GM18520 (cell line): ENCODE measurements around the gene AGAP1.

Experiments used
- ATAC-seq: cut with Tn5 transposase; IDR thresholded peaks from one replicate; pipeline ENCODE4 v1.9.1; 2021; ENCODE audit not compliant: unreplicated experiment

The AGAP1 gene

DNA sequence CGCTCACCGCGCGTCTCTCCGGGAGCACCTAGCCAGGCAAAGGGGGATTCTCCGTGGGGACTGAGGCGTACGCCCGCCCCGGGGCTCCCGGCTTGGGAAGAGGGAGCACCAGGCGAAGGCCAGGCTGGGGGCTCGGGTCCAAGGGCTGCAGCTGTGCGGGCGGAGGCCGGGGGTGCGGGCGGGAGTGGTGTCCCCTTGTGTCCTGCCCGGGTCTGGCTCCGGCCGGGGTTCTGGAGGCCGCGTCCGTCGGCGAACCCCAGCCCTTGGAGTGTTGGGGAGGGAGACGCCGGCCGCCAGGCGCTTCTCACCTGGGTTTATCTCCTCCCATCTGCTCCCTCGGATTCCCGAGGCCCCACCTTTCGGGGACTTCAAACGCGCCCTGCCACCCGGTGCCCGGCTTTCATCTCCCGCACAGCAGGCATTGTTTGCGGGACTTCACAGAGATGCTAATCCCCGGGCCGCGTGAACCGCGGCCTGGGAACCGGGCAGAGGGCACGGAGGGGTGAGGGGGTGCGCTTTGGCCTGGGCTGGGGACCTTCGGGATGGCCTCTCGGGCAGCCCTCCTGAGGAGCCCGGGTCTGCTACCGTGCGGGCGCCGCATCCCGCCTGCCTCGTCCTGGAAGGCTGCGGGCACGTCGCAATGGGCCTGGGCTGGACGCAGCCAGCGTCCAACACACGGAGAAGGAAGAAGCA is 679.3 kb downstream of the AGAP1 start:
- ATAC-seq, result no peak

DNA sequence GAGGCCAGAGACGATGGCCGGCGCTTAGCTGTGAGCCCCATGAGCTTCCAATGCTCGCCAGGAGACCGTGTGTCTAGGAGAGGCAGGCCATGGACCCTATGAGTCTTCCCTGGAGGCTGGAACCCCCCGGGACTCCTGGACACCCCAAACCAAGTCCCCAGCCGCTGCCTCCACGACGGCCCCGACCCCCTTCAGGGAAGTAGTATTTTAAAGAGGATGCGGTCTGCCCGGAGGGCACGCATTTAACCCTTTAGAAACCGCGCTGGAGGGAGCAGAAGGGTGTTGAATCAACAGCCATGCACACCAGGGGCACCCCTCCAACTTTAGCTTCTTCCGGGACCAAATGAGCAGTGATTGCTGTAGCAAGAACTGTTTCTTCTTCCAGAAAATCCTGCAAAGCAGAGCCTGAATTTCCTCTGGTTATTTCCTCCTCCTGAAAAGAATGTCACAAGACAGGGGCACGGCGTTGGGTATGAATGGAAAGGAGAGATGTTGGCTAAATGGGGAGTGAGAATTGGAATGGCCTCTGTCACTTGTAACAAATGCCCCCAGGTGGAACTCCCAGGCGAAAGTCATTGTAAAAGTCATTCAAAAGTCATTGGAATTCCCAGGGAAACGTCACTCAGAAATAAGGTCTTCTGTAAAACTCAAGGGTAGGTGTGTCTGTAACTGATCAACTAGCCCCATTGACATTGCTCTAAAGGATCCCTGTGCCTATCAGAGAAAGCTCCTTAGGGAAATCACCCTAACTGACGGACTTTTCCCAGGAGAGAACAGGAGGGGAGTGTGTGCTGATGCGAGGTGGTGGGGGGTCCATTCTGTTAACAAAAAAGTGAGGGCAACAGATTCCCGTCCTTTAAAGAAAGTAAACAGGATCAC is 680.1 kb downstream of the AGAP1 start:
- ATAC-seq, result no peak

DNA sequence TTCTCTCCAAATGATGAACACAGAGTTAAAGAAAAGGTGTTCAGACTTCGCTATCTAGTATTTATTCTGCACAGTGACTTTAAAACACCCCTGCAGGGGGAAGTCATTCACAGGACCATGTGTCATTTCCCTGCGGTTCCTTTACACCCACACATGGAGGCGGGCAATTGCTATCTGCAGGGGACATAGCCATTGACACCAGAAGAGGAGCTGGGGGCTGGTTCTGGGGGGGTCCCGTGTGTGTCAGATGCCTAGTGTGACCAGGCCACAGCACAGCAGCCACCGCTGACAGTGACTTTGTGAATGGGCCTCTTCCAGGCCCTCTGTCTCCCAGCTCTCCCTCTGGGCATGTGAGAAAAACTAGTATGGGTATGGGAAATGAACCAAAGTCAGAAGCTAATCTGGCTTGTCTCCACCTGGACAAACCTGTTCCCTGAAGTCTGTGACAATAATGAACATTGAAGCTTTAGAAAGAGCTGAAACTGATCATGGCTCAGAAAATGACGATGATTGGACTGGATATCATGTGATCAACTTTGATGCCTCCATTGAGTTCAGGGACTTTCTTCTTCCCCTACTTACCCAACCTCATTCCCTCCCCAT is 681.8 kb downstream of the AGAP1 start:
- ATAC-seq, result no peak

DNA sequence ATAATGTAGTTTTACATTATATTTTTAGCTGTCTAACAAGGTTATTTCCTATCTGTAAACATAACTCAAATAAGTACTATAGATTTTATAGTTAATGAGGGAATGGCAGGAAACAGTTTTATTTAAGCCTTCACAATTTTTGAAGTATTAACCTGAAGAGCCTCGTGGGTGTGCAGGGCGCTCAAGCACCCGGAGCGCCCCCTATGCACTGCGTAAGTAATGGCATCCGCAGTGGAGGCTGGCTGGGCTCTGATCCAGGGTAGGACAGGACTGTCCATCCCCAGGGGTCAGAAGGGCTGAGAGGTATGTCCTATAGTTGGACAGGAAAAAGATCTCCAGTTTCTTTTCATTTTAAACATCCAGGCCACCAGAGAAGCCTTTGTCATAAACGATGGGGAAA is 682.6 kb downstream of the AGAP1 start:
- ATAC-seq, result no peak

DNA sequence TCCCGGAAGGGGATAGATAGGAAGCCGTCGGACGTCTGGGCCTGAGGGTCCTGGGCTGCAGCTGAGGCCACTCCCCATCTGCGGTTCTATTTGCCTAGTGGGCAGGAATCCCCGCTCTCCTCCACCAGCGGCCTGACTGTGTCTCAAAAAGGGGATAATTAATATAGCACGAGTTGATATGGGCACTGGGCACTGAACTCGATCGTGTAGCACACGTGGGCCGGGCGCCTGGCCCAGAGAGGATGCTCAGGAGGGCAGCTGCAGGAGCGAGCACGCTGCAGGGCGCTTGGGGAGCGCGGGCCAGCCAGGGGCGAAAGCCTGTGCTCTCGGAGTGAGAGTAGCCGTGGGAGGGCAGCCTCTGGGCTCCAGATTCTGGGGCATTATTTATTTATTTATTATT is 683.1 kb downstream of the AGAP1 start:
- ATAC-seq, result no peak

DNA sequence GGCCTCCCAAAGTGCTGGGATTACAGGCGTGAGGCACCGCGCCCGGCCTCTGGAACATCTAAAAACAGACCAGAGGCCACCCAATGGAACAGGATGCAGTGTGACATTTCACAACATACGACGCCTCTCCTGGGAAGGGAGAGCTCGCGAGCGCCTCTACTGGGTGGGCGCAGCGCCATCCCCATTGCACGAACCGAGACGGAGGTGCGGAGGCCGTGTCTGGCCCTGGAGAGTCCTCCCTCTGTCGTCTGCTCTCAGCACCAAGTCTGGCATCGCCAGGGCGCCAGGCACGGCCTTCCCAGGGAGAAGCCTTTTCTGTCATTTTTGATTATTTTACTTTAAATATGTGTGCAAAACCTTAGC is 683.7 kb downstream of the AGAP1 start:
- ATAC-seq, result no peak

DNA sequence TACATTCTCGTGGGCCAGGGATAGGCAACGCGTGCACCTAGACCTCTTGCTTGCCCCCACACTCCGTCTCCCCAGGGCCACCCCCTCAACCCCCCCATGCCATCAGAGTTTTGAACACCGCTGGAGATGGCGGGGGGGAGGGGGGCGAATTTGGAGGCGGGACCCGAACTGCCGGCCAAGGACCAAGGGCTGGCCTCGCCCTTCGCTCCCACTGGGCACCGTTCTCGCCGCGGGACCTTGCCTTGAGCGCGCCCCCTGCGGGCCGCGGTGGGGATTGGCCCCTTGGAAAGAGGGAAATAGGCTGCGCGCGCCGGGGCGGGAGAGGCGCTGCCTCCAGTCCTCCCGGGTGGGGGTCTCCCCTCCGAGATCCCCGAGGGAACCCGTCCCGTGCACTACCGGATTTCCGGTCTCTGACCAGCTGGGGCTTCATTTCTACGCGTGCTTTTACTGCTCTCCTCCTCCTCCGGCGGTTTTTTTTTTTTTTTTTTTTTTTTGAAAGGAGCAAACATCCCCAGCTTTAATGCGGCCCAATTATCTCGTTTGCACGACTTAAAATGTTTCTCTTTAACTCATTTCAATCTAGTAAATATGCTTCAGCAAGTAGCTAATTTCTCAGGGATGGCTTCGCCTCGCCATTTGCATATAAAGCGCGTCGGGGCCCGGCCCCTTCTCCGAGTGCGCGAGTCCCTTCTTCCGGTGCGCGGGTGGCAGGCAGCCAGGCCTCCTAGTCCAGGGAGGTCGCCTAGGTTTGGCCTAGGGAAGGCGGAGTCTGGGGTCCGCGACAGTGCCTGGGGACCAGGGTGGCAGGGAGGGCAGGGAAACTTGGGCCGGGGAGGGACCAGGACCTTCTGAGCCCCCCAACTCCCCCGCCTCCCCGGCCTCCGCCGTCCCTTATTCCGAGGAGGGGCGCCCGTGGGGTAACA is 684.4 kb downstream of the AGAP1 start:
- no peak for ATAC-seq

DNA sequence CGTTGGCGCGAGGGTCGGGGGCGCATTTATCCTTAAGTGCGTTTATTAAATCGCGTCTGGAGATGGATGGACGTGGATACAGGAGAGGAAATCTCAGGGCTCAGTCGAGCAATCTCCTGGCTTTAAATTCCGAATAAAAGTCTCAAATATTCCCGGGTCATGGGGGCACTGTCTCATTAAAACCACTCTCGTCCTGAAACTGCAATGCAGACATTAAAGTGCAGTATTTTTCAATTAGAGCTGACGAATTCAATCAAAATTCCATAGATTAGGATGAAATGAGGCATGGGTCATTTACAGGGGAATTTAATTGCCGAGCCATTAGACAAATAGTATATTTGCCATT is 685.0 kb downstream of the AGAP1 start:
- ATAC-seq, result no peak

DNA sequence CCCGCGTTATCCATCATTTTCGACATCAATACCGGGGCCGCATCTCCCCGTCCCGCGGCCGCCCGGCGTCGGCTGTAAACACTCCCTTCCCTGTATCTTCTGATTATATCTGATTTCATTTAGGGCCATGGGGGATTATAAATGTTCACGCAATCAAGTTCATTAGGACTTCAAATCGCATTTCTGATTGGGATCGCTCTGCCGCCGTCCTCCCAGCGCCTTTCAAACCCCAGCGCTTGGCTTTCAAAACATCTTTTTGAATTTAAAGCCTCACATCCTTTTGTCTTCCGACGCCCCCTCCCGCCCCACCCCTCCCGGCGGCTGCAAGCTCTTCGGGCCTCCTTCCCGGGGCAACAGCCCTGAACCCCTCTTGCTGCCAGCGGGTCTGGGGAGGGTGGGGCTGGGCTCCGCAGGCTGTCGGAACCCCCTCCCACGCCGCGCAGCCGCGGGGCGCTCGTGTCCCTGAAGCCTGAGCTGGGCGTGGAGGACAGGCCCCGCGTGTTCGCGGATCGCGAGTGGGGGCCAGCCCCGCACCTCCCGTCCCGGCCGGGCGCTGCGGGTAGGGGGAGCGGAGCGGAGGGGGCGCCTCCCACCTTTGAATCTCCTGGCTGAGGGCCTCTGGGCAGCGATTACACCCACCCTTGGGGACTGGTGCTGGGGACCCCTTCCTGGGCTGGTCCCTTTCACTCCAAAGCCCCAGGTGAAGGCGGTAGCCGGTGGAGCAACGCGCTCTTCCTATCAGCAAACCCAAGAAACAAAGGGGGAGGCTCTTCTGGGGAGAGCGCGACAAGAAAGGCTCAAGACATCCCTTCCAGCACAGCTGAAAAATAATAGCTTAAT is 685.6 kb downstream of the AGAP1 start:
- ATAC-seq, result no peak

DNA sequence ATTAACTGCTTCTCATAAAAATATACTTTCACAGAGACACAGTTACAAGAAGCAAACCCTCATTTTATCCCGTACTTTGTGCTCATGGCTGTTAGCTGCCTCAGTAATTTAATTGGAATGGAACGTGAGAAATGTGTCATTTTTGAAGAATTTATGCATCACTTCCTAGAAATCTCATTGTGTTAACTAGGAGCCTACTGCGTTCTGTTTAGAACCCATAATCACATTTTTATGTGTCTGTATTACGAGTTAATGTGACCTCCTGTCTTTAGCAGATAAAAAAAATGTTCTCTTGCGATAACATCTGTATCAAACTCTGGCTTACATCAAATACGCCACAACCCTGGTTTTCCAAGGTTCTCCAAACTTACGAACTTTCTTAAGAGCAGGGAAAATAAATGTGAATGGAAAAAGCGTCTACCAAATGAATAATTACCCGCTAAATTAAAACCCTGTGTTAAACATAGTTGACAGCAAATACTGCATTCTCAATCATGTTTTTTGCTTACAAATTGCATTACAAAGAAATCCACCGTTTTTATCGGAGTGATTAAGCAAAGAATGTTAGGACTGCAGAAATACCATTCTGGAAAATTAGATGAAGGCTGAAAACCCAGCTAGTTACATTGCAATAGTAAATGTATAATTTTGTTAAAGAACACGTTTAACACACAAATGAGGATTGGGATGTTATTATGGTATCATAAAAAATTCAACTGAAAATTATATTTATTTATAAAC is 686.4 kb downstream of the AGAP1 start:
- no peak for ATAC-seq

DNA sequence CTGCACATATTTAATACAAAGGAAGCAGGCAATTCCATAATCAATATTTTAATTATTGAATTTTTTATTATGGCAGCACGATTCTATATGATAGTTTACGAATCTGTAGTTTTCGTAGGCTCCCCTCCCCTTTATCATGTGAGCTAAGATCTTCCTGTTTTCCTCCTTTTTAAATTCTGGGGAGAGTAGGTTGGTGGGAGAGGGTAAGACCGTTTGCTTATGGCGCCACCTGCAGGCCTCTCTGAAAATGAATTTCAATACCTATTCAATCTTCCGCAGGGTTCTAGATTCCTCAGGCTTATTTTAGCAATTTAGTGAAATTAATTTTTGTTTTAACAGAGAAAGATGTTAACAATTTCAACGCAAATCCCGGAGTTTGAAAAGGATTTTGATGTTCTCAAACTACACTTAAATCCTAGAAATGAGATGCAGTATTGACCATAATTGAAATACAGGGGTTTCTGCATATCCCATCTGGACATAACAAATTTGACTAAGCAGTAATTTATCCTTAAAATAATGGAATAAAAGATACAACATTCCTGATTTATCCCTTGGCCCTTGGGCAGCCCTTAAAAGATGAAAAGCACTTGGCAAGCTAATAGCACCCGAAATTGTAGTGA is 687.1 kb downstream of the AGAP1 start:
- ATAC-seq, result no peak
